ENCODE results near the gene TMEM242. TPM values are rescaled to one million over a fixed set of nuclear protein-coding genes. Genes with fewer than 3 reads are reported as not detected.

The TMEM242 gene
- total and polyA plus RNA-seq, 2 donors (not counting 3 experiments of a cell fraction or from before 2014, with no cell fraction given), result 5.3 to 15.5 TPM

DNA sequence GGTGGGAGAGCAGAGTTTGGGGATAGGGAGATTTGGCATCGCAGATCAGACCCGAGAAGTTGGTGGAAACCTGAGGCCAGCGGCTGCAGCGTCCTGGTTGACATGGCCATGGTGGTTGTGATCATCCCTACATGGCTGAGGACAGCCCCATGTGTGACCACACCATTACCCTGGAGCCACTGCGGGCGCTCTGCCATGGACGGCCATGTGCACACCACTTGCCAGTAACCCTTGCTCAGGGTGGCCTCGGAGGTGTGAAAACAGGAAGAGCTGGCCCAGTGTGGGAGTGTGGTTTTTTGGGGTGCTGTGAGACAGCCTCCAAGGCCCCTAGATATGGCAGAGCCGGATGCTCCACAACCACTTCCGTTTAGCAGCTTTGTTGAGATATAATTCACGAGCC, 64.4 kb downstream of the TMEM242 start:
- Histone ChIP-seq H3K9me1 (replicated peaks; ENCODE audit: control insufficient read depth, extremely low read depth, insufficient read depth, low read length) (no peaks in the 10 kb centered on the region), H3K36me3 (ENCODE audit: control insufficient read depth in 2 of 2, extremely low read depth in 1 of 2, insufficient read depth in 2 of 2, low read length in 2 of 2) (no peaks in the 10 kb centered on the region), H3K9me3 (replicated peaks; ENCODE audit: control insufficient read depth, insufficient read depth, low read length) (no peaks in the 10 kb centered on the region), H3K79me2 (ENCODE audit: control insufficient read depth, insufficient read depth, low read length) (no peaks in the 10 kb centered on the region), H3K4me2 (ENCODE audit: insufficient read depth, low read length) (no peak overlapping the region), H3K27ac (ENCODE audit: insufficient read depth, low read depth, low read length) (no peak overlapping the region), H2AFZ (ENCODE audit: low read depth, low read length) (no peak overlapping the region), H3K27me3 (ENCODE audit: control insufficient read depth in 2 of 2, insufficient read depth in 2 of 2, low read length in 2 of 2) (peaks cover 12 to 19% of the 10 kb centered on the region in 2 experiments), H3K4me3 (replicated peaks in 1 of 3; ENCODE audit: insufficient read depth in 1 of 3, low read depth in 1 of 3, low read length in 3 of 3) (no peak overlapping the region), H4K20me1 (replicated peaks; ENCODE audit: control insufficient read depth, extremely low read depth, insufficient read depth, low read length) (no peaks in the 10 kb centered on the region), H3K4me1 (ENCODE audit: control insufficient read depth, extremely low read depth, insufficient read depth, low read length) (no peaks in the 10 kb centered on the region), H3K9ac (replicated peaks; ENCODE audit: extremely low read depth, insufficient read depth, low read length) (no peak overlapping the region)
- intact Hi-C loops (cut with micrococcal nuclease) (no loop called here), dilution Hi-C loops (cut with MboI; ENCODE audit: extremely low pct_ligation_motif_present, low sequenced_read_pairs) (no loop called here)
- TF ChIP-seq EZH2 (IDR thresholded peaks at IDR 0.05; ENCODE audit: borderline replicate concordance, low read depth, low read length, severe bottlenecking), result no peak
- no peak for TF ChIP-seq FOS (IDR thresholded peaks at IDR 0.05; ENCODE audit: borderline replicate concordance, insufficient read depth, low read length)
- TF ChIP-seq POLR2AphosphoS5 (IDR thresholded peaks at IDR 0.05; ENCODE audit: insufficient read depth, low read depth, low read length), result no peak
- no peak for TF ChIP-seq JUN (IDR thresholded peaks at IDR 0.05; ENCODE audit: borderline replicate concordance, insufficient read depth, insufficient read length, low read depth)
- TF ChIP-seq, protein P1, sequence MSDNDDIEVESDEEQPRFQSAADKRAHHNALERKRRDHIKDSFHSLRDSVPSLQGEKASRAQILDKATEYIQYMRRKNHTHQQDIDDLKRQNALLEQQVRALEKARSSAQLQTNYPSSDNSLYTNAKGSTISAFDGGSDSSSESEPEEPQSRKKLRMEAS (IDR thresholded peaks at IDR 0.05; ENCODE audit: insufficient read depth, insufficient read length), result no peak
- TF ChIP-seq GATA2 (IDR thresholded peaks at IDR 0.05; ENCODE audit: insufficient read depth, insufficient read length, low read depth, low read length), result no peak
- TF ChIP-seq MYC (IDR thresholded peaks at IDR 0.05; ENCODE audit: low read depth, low read length), result no peak
- no peak for TF ChIP-seq POLR2A (IDR thresholded peaks at IDR 0.05; ENCODE audit: low read depth, low read length)
- TF ChIP-seq, protein P2, sequence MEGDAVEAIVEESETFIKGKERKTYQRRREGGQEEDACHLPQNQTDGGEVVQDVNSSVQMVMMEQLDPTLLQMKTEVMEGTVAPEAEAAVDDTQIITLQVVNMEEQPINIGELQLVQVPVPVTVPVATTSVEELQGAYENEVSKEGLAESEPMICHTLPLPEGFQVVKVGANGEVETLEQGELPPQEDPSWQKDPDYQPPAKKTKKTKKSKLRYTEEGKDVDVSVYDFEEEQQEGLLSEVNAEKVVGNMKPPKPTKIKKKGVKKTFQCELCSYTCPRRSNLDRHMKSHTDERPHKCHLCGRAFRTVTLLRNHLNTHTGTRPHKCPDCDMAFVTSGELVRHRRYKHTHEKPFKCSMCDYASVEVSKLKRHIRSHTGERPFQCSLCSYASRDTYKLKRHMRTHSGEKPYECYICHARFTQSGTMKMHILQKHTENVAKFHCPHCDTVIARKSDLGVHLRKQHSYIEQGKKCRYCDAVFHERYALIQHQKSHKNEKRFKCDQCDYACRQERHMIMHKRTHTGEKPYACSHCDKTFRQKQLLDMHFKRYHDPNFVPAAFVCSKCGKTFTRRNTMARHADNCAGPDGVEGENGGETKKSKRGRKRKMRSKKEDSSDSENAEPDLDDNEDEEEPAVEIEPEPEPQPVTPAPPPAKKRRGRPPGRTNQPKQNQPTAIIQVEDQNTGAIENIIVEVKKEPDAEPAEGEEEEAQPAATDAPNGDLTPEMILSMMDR (IDR thresholded peaks at IDR 0.05; ENCODE audit: extremely low read depth in 1 of 2, insufficient read depth in 1 of 2, low read depth in 1 of 2, low read length in 2 of 2), result no peak
- ChIA-PET CTCF (interaction anchor here (1.3 to 1.4 kb wide), 2 partner anchors 16 to 24 kb away, joined by 3 to 4 read pairs; no protein-coding TSS in a partner anchor), POLR2A (no interaction called here)
- DNase-seq (ENCODE audit: low read depth, low spot score), result no peak
- no TSS peak for BruUV-seq (replicated peaks)
- no peak for FAIRE-seq

Measured in endothelial cell of umbilical vein (primary cell).